ENCODE results near the gene NSFL1C. TPM values are rescaled to one million over a fixed set of nuclear protein-coding genes. Genes with fewer than 3 reads are reported as not detected.
A peak's percentile ranks its signal among the peaks of the same experiment; 100 is the strongest.

NSFL1C gene
- total RNA-seq, 1 experiment from 2014 or later: 151 TPM

DNA sequence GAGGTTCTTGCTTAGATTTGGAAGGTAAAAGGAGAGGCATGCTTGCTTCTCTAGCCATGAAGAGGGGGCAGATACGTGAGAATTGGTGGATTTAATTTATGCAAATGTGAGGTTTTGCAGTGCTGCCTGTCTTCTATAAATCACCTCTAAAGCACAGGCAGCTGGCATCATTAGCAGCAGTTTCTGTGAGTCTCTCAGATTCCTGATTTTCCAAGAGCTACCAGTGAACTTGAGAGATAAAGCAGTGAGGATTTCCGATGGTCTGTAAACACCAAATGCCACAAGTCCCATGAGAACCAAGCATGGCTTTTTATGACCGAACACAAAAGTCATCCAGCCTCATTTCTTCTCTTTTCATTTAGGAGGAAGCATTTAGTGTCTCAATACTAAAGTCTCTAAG is 27.8 kb upstream of the NSFL1C start:
- CTCF ChIA-PET: no interaction called here
- no peaks in the 10 kb centered on the region for H3K27me3 ChIP-seq (ENCODE audit: insufficient read depth, low read depth)
- DNase-seq: no peak
- no peaks in the 10 kb centered on the region for H3K79me2 ChIP-seq (ENCODE audit: low read depth)
- intact Hi-C loops (cut with micrococcal nuclease; ENCODE audit: unreplicated experiment): no loop called here
- H3K36me3 ChIP-seq (ENCODE audit: low read depth): no peaks in the 10 kb centered on the region
- H4K20me1 ChIP-seq (ENCODE audit: insufficient read depth): no peaks in the 10 kb centered on the region
- peaks cover 30% of the 10 kb centered on the region for H3F3A ChIP-seq (ENCODE audit: insufficient read depth, low read depth)
- BruUV-seq (replicated peaks): no TSS peak
- H3K9me3 ChIP-seq (ENCODE audit: insufficient read depth, low read depth): peaks cover 16% of the 10 kb centered on the region
- no peak overlapping the region for H3K27ac ChIP-seq
- H3K4me1 ChIP-seq (replicated peaks; ENCODE audit: insufficient read depth): peaks cover 30% of the 10 kb centered on the region
- no peak overlapping the region for H2AFZ ChIP-seq
- H3K4me3 ChIP-seq: no peak overlapping the region
- POLR2A ChIA-PET (ENCODE audit: unreplicated experiment): no interaction called here
- H3K4me2 ChIP-seq: no peak overlapping the region
- no peak for TF ChIP-seq EZH2 (IDR thresholded peaks at IDR 0.05; ENCODE audit: low read depth)
- TF ChIP-seq, protein P1, sequence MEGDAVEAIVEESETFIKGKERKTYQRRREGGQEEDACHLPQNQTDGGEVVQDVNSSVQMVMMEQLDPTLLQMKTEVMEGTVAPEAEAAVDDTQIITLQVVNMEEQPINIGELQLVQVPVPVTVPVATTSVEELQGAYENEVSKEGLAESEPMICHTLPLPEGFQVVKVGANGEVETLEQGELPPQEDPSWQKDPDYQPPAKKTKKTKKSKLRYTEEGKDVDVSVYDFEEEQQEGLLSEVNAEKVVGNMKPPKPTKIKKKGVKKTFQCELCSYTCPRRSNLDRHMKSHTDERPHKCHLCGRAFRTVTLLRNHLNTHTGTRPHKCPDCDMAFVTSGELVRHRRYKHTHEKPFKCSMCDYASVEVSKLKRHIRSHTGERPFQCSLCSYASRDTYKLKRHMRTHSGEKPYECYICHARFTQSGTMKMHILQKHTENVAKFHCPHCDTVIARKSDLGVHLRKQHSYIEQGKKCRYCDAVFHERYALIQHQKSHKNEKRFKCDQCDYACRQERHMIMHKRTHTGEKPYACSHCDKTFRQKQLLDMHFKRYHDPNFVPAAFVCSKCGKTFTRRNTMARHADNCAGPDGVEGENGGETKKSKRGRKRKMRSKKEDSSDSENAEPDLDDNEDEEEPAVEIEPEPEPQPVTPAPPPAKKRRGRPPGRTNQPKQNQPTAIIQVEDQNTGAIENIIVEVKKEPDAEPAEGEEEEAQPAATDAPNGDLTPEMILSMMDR (conservative IDR thresholded peaks at IDR 0.05): no peak
- H3K9me2 ChIP-seq (ENCODE audit: insufficient read depth): no peaks in the 10 kb centered on the region

DNA sequence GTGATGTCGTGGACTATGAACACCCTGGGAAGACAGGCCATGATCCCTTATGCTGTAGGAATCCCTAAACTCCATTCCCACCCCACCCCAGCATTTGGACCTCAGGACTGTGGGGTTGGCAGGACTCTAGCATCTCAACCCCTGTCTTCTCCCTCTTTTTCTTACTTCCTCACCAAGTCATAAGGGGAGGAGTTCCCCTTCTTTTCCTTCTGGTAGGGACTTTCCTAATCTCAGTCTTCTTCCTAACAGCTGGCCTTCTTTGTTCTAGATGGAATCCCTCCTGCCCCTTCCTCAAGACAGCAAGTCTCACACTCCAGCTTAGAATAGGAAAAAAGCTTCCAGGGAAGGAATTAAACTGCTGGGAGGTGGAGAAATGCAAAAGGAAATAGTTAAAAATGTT is 26.9 kb upstream of the NSFL1C start:
- POLR2A ChIA-PET (ENCODE audit: unreplicated experiment): interaction anchor here (0.7 kb wide), 1 partner anchor 173 kb away, joined by 5 read pairs; no protein-coding TSS in a partner anchor
- H3F3A ChIP-seq (ENCODE audit: insufficient read depth, low read depth): peaks cover 39% of the 10 kb centered on the region
- H4K20me1 ChIP-seq (ENCODE audit: insufficient read depth): no peaks in the 10 kb centered on the region
- no TSS peak for BruUV-seq (replicated peaks)
- no peaks in the 10 kb centered on the region for H3K36me3 ChIP-seq (ENCODE audit: low read depth)
- H3K79me2 ChIP-seq (ENCODE audit: low read depth): no peaks in the 10 kb centered on the region
- H3K4me2 ChIP-seq: no peak overlapping the region
- TF ChIP-seq, protein P1 (conservative IDR thresholded peaks at IDR 0.05): no peak
- TF ChIP-seq EZH2 (IDR thresholded peaks at IDR 0.05; ENCODE audit: low read depth): no peak
- DNase-seq: no peak
- no peaks in the 10 kb centered on the region for H3K27me3 ChIP-seq (ENCODE audit: insufficient read depth, low read depth)
- peaks cover 10% of the 10 kb centered on the region for H3K9me3 ChIP-seq (ENCODE audit: insufficient read depth, low read depth)
- H3K4me3 ChIP-seq: no peak overlapping the region
- intact Hi-C loops (cut with micrococcal nuclease; ENCODE audit: unreplicated experiment): no loop called here
- H3K27ac ChIP-seq: no peak overlapping the region
- no peak overlapping the region for H2AFZ ChIP-seq
- CTCF ChIA-PET: interaction anchor here (0.6 kb wide), 1 partner anchor 21 kb away, joined by 5 read pairs; no protein-coding TSS in a partner anchor
- H3K4me1 ChIP-seq (replicated peaks; ENCODE audit: insufficient read depth): peaks cover 37% of the 10 kb centered on the region
- no peaks in the 10 kb centered on the region for H3K9me2 ChIP-seq (ENCODE audit: insufficient read depth)

DNA sequence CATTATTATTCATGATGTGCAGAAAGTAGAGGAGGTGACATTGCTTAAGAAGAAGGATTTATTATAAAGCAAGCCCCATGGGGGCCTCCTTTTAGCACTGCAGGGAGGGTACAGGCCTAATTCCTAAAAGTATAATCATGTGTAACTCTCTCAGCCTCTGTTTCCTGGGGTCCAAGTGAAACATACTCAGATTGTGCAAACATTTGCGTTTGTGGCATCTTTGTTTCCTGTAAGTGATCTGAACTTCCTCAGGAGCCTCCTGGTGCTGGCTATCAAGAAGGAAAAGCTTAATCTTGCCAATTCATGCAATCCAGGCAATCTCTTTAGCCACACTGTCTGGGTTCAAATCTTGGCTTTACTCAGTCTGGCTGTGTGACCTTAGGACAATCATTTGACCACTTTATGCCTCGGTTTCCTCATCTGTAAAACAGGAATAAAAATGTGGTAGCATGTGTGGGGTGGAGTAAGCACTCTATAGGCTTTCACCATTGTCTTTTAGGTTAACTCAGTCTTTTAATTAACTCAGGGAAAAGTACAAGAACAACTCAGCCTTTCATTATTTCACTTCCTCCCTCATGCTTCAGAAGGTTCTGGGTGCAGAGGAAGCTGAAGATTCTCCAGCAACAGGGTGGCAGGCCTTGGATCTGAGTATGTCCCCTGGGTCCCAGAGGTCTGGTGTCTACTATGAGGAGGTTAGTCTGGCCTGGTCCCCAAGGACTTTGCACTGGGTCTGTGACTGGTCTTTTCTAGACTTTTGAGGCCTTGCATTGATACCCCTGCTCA is 25.4 kb upstream of the NSFL1C start:
- H3K9me3 ChIP-seq (ENCODE audit: insufficient read depth, low read depth): peaks cover 4% of the 10 kb centered on the region
- H3K27me3 ChIP-seq (ENCODE audit: insufficient read depth, low read depth): no peaks in the 10 kb centered on the region
- no peak overlapping the region for H3K4me3 ChIP-seq
- ChIA-PET POLR2A (ENCODE audit: unreplicated experiment) (no interaction called here), CTCF (no interaction called here)
- peaks cover 47% of the 10 kb centered on the region for H3K4me1 ChIP-seq (replicated peaks; ENCODE audit: insufficient read depth)
- H4K20me1 ChIP-seq (ENCODE audit: insufficient read depth): no peaks in the 10 kb centered on the region
- TF ChIP-seq EZH2 (IDR thresholded peaks at IDR 0.05; ENCODE audit: low read depth): no peak
- TF ChIP-seq, protein P1 (conservative IDR thresholded peaks at IDR 0.05): no peak
- BruUV-seq (replicated peaks): no TSS peak
- H3F3A ChIP-seq (ENCODE audit: insufficient read depth, low read depth): peaks cover 51% of the 10 kb centered on the region
- H3K9me2 ChIP-seq (ENCODE audit: insufficient read depth): no peaks in the 10 kb centered on the region
- H3K36me3 ChIP-seq (ENCODE audit: low read depth): no peaks in the 10 kb centered on the region
- H3K4me2 ChIP-seq: no peak overlapping the region
- H2AFZ ChIP-seq: no peak overlapping the region
- H3K79me2 ChIP-seq (ENCODE audit: low read depth): no peaks in the 10 kb centered on the region
- H3K27ac ChIP-seq: peak overlapping the region; percentile 97
- no peak for DNase-seq
- intact Hi-C loops (cut with micrococcal nuclease; ENCODE audit: unreplicated experiment): no loop called here
